T47D (cell line): Measurements from ENCODE around the gene LARGE1.

ENCODE experiments used
- DNase-seq, 2 experiments: peaks; one replicate each; pipeline versions ENCODE4 v3.0.0 to v3.0.0-alpha.2; 2011 to 2012; ENCODE audit warnings: low read depth in 1 of 2, low spot score in 1 of 2
- JUND ChIP-seq: IDR thresholded peaks from 2 replicates; pipeline ENCODE4 v1.6.1; 2012; ENCODE audit warnings: low read depth
- in situ Hi-C: cut with HindIII; loops from 2 replicates; pipeline ENCODE4 v1.10.0; 2016; ENCODE audit warnings: low sequenced_read_pairs, low pct_unique_long_range_greater_than_20kb

Gene LARGE1

DNA sequence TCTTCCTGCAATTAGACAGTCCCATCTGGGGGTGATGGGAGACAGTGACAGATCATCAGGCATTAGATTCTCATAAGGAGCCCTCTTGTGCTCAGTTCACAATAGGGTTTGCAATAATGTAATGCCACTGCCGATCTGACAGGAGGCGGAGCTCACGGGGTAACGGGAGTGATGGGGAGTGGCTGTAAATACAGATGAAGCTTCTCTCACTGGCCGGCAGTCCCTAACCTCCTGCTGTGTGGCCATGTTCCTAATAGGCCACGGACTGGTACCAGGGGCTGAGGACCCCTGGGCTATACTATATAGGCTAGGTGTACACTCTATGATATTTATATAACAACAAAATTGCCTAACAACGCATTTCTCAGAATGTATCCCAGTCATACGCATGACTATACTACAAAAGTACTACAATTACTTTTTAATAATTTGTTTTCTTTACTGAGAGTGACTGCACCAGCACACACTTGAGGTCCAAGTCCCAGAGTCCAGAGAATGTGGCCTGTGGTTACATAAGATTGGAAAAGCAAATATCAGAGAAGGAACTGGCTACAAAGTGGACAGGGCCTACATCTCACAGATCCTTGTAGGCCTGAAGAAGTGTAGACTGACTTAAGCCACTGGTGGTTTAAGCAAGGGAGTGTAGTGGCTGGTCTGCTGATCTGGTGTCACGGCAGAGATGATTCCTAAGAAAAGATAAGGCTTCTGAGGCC lies 200.0 kb downstream of the LARGE1 start:
- no peak for TF ChIP-seq JUND
- in situ Hi-C loops: no loop called here
- no peak for DNase-seq

DNA sequence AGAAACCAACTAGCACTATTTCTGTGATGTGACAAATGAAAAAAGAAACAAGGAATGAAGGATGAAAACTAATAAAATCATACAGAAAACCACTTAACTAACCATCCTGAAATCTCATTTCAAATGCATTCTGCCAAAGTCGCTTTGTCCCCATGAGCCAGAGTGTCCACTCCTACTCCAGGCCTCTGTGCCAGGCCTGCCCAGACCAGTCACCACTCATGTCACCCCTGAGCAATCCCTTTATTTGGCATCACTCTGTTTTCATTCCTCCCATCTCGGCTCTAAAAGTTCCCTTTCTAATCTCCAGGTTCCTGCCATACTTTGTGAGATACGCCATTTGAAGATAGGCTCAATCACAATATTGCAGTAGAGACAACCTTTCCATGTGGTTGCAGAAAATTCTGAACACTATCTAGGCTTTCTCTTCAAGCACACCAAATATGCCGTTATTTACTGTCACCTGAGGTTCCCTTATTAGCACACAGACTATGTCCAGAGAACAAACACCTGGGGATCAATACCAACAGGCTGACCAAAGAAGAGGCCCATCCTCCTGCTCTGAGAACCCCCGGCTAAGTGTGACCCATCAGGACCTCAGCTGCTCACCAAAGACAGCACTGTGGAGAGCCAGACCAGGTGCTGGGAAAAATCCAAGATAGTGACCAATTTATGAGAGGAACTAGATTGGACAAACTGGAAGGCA lies 202.4 kb downstream of the LARGE1 start:
- TF ChIP-seq JUND: no peak
- in situ Hi-C loops: no loop called here
- no peak for DNase-seq

GRCh38 chr22:33715237-33715985 lies 204.9 kb downstream of the LARGE1 start:
- TF ChIP-seq JUND: no peak
- DNase-seq: no peak
- in situ Hi-C loops: no loop called here

DNA sequence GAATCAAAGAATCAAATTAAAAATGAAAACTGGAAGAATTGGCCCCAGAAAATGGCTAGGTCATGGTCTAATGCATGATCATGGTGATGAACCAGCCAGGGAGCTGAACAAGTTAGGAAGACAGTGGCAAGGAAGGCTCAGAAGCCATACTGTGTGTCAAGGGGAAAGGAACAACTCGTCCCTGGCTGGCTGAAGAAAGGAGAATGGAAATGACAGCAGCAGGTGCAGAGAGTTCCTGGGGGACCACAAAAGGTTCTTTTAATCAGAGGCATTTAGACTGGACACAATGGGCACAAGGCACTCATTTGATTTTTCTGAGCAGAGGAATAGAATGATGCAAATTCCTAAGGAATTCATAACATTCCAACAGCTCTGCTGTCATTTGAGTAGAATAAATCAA lies 209.9 kb downstream of the LARGE1 start:
- no peak for TF ChIP-seq JUND
- no peak for DNase-seq
- in situ Hi-C loops: no loop called here

GRCh38 chr22:33707581-33707980 lies 212.7 kb downstream of the LARGE1 start:
- no peak for TF ChIP-seq JUND
- in situ Hi-C loops: no loop called here
- no peak for DNase-seq

DNA sequence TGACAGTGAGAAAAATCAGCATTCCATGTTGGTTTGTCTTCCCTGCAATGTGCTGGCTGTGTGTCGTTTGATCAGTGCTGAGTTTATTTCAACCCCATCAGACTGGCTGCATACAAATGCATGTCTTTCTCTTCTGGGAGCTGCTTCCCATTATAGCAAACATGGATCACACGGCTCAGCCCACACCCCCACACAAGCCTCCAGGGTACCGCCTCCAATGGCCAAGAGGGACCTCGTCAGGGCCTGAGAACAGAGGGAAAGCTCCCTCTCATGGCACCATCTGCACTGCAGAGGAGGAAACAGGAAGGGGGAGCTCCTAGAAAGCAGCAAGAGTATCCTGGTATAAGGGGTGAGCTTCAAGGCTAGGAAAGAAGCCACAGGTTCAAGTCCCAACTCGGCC lies 214.2 kb downstream of the LARGE1 start:
- TF ChIP-seq JUND: no peak
- in situ Hi-C loops: no loop called here
- DNase-seq: no peak

GRCh38 chr22:33699176-33699575 lies 221.1 kb downstream of the LARGE1 start:
- TF ChIP-seq JUND: no peak
- in situ Hi-C loops: no loop called here
- no peak for DNase-seq

GRCh38 chr22:33697640-33698039 lies 222.6 kb downstream of the LARGE1 start:
- in situ Hi-C loops: no loop called here
- no peak for TF ChIP-seq JUND
- no peak for DNase-seq

DNA sequence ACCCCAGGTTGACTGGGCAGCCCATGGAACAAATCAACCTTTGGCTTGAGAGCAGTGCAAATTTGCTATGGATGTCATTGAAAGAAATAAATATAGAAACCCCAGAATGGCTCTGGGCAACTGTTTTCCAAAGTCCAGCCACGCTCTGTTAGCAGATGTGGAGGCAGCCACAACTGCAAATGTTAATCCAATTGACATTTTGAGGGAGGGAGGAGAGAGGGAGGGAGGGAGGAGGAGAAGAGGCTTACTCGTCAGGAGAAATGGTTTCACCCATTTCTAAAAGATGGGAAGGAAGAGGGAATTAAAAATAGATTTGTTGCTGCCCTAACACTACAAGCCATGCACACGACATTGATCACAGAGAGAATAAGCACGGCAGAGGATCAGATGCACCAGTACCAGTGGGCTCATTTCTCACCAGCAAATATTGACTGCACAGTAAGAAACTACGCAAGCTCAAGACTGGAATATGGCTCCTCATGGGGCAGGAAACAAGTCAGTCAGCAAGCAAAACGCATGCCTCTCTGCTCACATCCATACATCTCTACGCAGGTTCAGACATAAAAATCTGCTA lies 229.1 kb downstream of the LARGE1 start:
- in situ Hi-C loops: no loop called here
- no peak for DNase-seq
- TF ChIP-seq JUND: no peak

DNA sequence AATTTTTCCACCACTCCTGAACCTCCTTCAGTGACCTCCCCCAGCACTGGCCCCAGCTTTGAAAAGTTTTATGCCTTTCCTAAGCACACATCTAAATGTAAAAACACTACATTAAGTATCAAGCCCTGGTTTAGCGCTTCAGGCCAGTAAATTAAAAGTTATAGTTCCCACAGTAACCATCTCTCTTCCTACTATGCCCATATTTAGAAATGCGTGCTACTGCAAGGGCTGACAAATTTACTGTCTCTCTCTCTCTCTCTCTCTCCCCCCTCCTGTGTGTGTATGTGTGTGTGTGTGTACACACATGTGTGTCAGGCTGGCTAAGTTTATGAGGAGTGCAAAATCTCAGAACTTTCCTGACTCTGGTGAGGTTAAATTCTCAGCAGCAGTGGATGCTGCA lies 231.4 kb downstream of the LARGE1 start:
- in situ Hi-C loops: no loop called here
- TF ChIP-seq JUND: no peak

DNA sequence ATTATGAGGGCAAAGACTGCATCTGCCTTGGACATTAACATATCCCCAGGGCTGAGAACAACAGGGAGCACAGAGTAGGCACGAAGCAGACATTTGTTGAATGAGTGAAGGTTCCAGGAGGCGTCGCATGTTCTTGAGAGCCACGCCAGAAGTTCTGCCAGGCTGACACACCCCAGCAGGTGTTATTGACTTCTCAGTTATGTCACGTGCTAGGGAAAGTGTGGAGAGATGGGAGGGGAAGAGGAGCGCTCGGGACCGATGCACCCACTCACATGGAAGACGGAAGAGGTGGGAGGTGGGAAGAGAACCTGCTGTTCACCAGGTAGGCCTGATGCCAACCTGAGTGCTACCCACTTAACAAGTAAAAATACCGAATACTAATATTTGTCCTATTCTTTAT lies 232.8 kb downstream of the LARGE1 start:
- TF ChIP-seq JUND: no peak
- in situ Hi-C loops: no loop called here
- DNase-seq: no peak

More for the DNA sequence above, 231.4 kb downstream of the LARGE1 start:
- no peak for DNase-seq

DNA sequence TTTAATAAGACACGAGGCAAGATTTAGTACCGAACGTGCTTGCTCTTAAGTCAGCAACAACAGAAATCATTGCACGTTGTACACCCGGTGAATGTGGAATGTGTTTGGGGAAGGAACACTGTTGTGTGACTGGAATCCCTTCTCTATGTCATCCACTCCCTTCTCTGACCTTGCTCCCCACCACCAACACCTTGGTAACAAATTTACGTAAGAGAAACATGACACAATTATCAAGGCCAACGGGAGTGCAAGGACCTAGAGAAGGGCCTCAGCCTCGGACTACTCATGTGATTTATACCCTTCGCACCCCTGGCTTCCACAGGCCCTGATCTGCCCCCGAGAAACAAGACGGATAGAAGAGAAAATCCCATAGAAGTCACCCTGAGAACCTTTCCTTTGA lies 236.2 kb downstream of the LARGE1 start:
- DNase-seq: no peak
- in situ Hi-C loops: no loop called here
- no peak for TF ChIP-seq JUND

DNA sequence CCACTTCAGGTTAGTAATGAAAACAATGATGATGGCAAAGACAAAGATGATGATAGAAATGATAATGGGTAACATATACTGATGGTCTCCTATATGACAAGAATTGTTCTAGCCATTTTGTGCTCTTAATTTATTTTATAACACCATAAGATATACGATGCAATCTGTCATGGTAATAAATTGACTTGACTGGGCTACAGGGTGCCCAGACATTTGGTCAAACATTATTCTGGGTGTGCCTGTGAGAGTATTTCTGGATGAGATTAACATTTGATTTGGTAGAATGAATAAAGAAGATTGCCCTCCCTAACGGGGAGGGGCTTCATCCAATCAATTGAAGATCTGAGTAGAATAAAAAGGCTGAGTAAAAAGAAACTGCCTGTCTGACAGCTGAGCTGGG lies 237.3 kb downstream of the LARGE1 start:
- no peak for TF ChIP-seq JUND
- in situ Hi-C loops: no loop called here
- no peak for DNase-seq
